ENCODE measurements around the gene SPO11. TPM values are rescaled to one million over a fixed set of nuclear protein-coding genes. Genes with fewer than 3 reads are reported as not detected.

SPO11 gene
- total and polyA plus RNA-seq, 2 donors = not detected

GRCh38 chr20:57364451-57364850 is 34.8 kb downstream of the SPO11 start:
- H3K36me3 ChIP-seq (ENCODE audit: insufficient read depth) = peaks cover 3% of the 10 kb centered on the region
- DNase-seq (ENCODE audit: extremely low spot score) = no peak
- H3K4me3 ChIP-seq (ENCODE audit: low read depth, low read length) = no peak overlapping the region
- H3K4me1 ChIP-seq (ENCODE audit: insufficient read depth) = no peaks in the 10 kb centered on the region
- no peak overlapping the region for H3K27ac ChIP-seq (ENCODE audit: low read depth)

GRCh38 chr20:57369596-57369995 is 40.0 kb downstream of the SPO11 start:
- 80% methylated on average over 3 of the region's 3 CpGs for WGBS
- no peak for DNase-seq (ENCODE audit: extremely low spot score)
- H3K36me3 ChIP-seq (ENCODE audit: insufficient read depth) = peaks cover 8% of the 10 kb centered on the region

GRCh38 chr20:57370316-57370715 is 40.7 kb downstream of the SPO11 start:
- WGBS = 92% methylated on average over 9 of the region's 9 CpGs
- peaks cover 10% of the 10 kb centered on the region for H3K36me3 ChIP-seq (ENCODE audit: insufficient read depth)

More at GRCh38 chr20:57369596-57369995, 40.0 kb downstream of the SPO11 start:
- no peak overlapping the region for H3K4me3 ChIP-seq (ENCODE audit: low read depth, low read length)
- H3K4me1 ChIP-seq (ENCODE audit: insufficient read depth) = no peaks in the 10 kb centered on the region
- H3K27ac ChIP-seq (ENCODE audit: low read depth) = no peak overlapping the region

GRCh38 chr20:57371363-57371762 is 41.8 kb downstream of the SPO11 start:
- H3K4me3 ChIP-seq (ENCODE audit: low read depth, low read length) = no peak overlapping the region
- H3K4me1 ChIP-seq (ENCODE audit: insufficient read depth) = no peaks in the 10 kb centered on the region
- WGBS = 88% methylated on average over 4 of the region's 4 CpGs
- H3K27ac ChIP-seq (ENCODE audit: low read depth) = no peak overlapping the region
- peaks cover 10% of the 10 kb centered on the region for H3K36me3 ChIP-seq (ENCODE audit: insufficient read depth)
- no peak for DNase-seq (ENCODE audit: extremely low spot score)

More at GRCh38 chr20:57370316-57370715, 40.7 kb downstream of the SPO11 start:
- no peak overlapping the region for H3K4me3 ChIP-seq (ENCODE audit: low read depth, low read length)
- no peak for DNase-seq (ENCODE audit: extremely low spot score)
- H3K4me1 ChIP-seq (ENCODE audit: insufficient read depth) = no peaks in the 10 kb centered on the region
- H3K27ac ChIP-seq (ENCODE audit: low read depth) = no peak overlapping the region

GRCh38 chr20:57372157-57372556 is 42.6 kb downstream of the SPO11 start:
- H3K4me3 ChIP-seq (ENCODE audit: low read depth, low read length) = no peak overlapping the region
- no peak for DNase-seq (ENCODE audit: extremely low spot score)
- WGBS = 89% methylated on average over 9 of the region's 9 CpGs
- no peaks in the 10 kb centered on the region for H3K4me1 ChIP-seq (ENCODE audit: insufficient read depth)
- H3K27ac ChIP-seq (ENCODE audit: low read depth) = no peak overlapping the region
- H3K36me3 ChIP-seq (ENCODE audit: insufficient read depth) = peaks cover 11% of the 10 kb centered on the region

- no peak overlapping the region for H3K27ac ChIP-seq (ENCODE audit: low read depth)
- no peak for DNase-seq (ENCODE audit: extremely low spot score)
- 85% methylated on average over 25 of the region's 25 CpGs for WGBS
- peaks cover 11% of the 10 kb centered on the region for H3K36me3 ChIP-seq (ENCODE audit: insufficient read depth)
- no peak overlapping the region for H3K4me3 ChIP-seq (ENCODE audit: low read depth, low read length)
- no peaks in the 10 kb centered on the region for H3K4me1 ChIP-seq (ENCODE audit: insufficient read depth)
Observed at GRCh38 chr20:57372581-57373350, 43.2 kb downstream of the SPO11 start.

- Histone ChIP-seq H3K4me3 (ENCODE audit: low read depth, low read length) (no peak overlapping the region), H3K27ac (ENCODE audit: low read depth) (no peak overlapping the region), H3K4me1 (ENCODE audit: insufficient read depth) (no peaks in the 10 kb centered on the region), H3K36me3 (ENCODE audit: insufficient read depth) (peaks cover 13% of the 10 kb centered on the region)
- DNase-seq (ENCODE audit: extremely low spot score) = no peak
- WGBS = 82% methylated on average over 12 of the region's 12 CpGs
Observed at GRCh38 chr20:57374343-57374930, 44.8 kb downstream of the SPO11 start.

GRCh38 chr20:57374931-57375651 is 45.5 kb downstream of the SPO11 start:
- H3K27ac ChIP-seq (ENCODE audit: low read depth) = no peak overlapping the region
- WGBS = 84% methylated on average over 14 of the region's 14 CpGs
- peaks cover 13% of the 10 kb centered on the region for H3K36me3 ChIP-seq (ENCODE audit: insufficient read depth)
- no peak for DNase-seq (ENCODE audit: extremely low spot score)
- H3K4me1 ChIP-seq (ENCODE audit: insufficient read depth) = no peaks in the 10 kb centered on the region
- no peak overlapping the region for H3K4me3 ChIP-seq (ENCODE audit: low read depth, low read length)

- no peak for DNase-seq (ENCODE audit: extremely low spot score)
- H3K4me3 ChIP-seq (ENCODE audit: low read depth, low read length) = no peak overlapping the region
- 91% methylated on average over 10 of the region's 10 CpGs for WGBS
- no peak overlapping the region for H3K27ac ChIP-seq (ENCODE audit: low read depth)
- no peaks in the 10 kb centered on the region for H3K4me1 ChIP-seq (ENCODE audit: insufficient read depth)
- peaks cover 10% of the 10 kb centered on the region for H3K36me3 ChIP-seq (ENCODE audit: insufficient read depth)
Observed at GRCh38 chr20:57375652-57376230, 46.1 kb downstream of the SPO11 start.

- H3K27ac ChIP-seq (ENCODE audit: low read depth) = no peak overlapping the region
- H3K4me1 ChIP-seq (ENCODE audit: insufficient read depth) = no peaks in the 10 kb centered on the region
- H3K4me3 ChIP-seq (ENCODE audit: low read depth, low read length) = no peak overlapping the region
- WGBS = 85% methylated on average over 13 of the region's 13 CpGs
- H3K36me3 ChIP-seq (ENCODE audit: insufficient read depth) = peaks cover 8% of the 10 kb centered on the region
- no peak for DNase-seq (ENCODE audit: extremely low spot score)
Observed at GRCh38 chr20:57377350-57377749, 47.7 kb downstream of the SPO11 start.

- Histone ChIP-seq H3K36me3 (ENCODE audit: insufficient read depth) (peaks cover 8% of the 10 kb centered on the region), H3K4me3 (ENCODE audit: low read depth, low read length) (no peak overlapping the region), H3K4me1 (ENCODE audit: insufficient read depth) (no peaks in the 10 kb centered on the region), H3K27ac (ENCODE audit: low read depth) (no peak overlapping the region)
- 91% methylated on average over 16 of the region's 16 CpGs for WGBS
- DNase-seq (ENCODE audit: extremely low spot score) = no peak
Observed at GRCh38 chr20:57378107-57378506, 48.5 kb downstream of the SPO11 start.

- Histone ChIP-seq H3K4me1 (ENCODE audit: insufficient read depth) (no peaks in the 10 kb centered on the region), H3K4me3 (ENCODE audit: low read depth, low read length) (no peak overlapping the region), H3K36me3 (ENCODE audit: insufficient read depth) (peaks cover 8% of the 10 kb centered on the region), H3K27ac (ENCODE audit: low read depth) (no peak overlapping the region)
- 90% methylated on average over 4 of the region's 4 CpGs for WGBS
- DNase-seq (ENCODE audit: extremely low spot score) = no peak
Observed at GRCh38 chr20:57378646-57379262, 49.2 kb downstream of the SPO11 start.

GRCh38 chr20:57379263-57379647 is 49.7 kb downstream of the SPO11 start:
- H3K4me3 ChIP-seq (ENCODE audit: low read depth, low read length) = no peak overlapping the region
- no peaks in the 10 kb centered on the region for H3K4me1 ChIP-seq (ENCODE audit: insufficient read depth)
- WGBS = 77% methylated on average over 5 of the region's 5 CpGs
- peaks cover 8% of the 10 kb centered on the region for H3K36me3 ChIP-seq (ENCODE audit: insufficient read depth)
- no peak overlapping the region for H3K27ac ChIP-seq (ENCODE audit: low read depth)
- no peak for DNase-seq (ENCODE audit: extremely low spot score)

Data from urinary bladder (tissue), 4 donors.